ENCODE data around the gene RARA. TPM values are rescaled to one million over a fixed set of nuclear protein-coding genes. Genes with fewer than 3 reads are reported as not detected.

The RARA gene
- total and polyA plus RNA-seq, 2 of the 4 experiments (the other 2 are of a cell fraction) = 9.0 to 12.7 TPM

DNA sequence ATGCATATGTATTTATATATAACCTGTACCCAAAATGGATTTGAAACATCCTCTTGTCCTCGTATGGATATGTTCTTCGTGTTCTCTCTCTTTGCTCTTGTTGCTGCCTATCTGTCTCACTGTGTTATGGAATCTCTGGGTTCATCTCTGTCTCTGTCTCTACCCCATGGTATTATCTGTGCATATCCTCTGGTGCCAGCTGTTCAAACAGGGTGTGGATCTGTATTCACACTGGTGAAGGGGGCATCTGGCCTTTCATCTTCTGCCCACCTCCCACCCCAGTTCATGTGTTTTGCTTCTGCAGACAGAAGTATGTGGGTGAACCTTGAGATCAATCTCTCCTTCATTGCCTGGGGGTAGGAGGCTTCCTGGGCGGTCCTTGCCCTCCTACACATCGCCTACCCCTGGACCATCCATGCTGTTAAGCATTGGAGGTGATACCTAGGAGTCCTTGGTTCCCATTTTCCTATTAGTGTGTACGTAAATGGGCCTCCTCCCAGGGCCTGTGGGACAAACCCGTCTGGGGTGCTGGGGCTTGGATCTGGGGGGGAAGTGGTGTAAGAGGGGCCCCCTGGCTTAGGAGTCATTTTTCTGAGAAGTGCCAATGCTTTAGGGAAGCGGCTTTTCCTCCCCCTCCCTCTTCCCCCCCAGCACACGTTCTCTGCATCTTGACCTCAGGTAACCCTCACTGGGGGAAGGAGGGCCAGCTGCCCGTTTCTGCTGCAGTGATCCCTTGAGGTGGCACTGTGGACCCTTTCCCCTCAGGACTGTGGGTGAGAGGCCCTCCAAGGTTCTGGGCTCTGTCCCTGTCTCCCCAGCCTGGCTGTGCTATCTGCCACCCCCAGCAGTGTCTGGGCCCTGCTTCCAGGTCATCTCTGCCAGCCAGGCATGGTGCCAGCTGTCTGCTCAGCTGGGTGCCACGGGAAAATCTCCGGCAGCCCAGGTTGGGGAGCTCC is 21.1 kb downstream of the RARA start:
- H2BK120ac ChIP-seq (ENCODE audit: low read depth, low read length) = no peak overlapping the region
- no peak overlapping the region for H2BK5ac ChIP-seq (ENCODE audit: low read depth, low read length, poor library complexity, severe bottlenecking)
- no peak overlapping the region for H3K23ac ChIP-seq (ENCODE audit: low read depth, low read length)
- 0 out of 2 replicates have a peak overlapping the region, but pooled peaks have one; percentile 8 for H2AK5ac ChIP-seq (ENCODE audit: low read depth, low read length)
- DNase-seq = no peak
- H3K9ac ChIP-seq (ENCODE audit: low read depth, low read length) = peak overlapping the region; percentile 13; the same call in 1 of the 2 replicates
- peak overlapping the region; percentile 28; the same call in 1 of the 2 replicates for H3K4me2 ChIP-seq (ENCODE audit: low read depth, low read length)
- peaks cover 34% of the 10 kb centered on the region for H3K9me1 ChIP-seq (ENCODE audit: insufficient read depth, low read length)
- TF ChIP-seq RFX5 (IDR thresholded peaks at IDR 0.05; ENCODE audit: low read depth, low read length) (no peak), RAD21 (IDR thresholded peaks at IDR 0.05; ENCODE audit: low read length) (no peak), POLR2A (IDR thresholded peaks at IDR 0.05; ENCODE audit: low read depth, low read length) (no peak), MAFK (IDR thresholded peaks at IDR 0.05; ENCODE audit: low read depth, low read length) (no peak), SMC3 (IDR thresholded peaks at IDR 0.05; ENCODE audit: low read depth, low read length) (no peak), MXI1 (IDR thresholded peaks at IDR 0.05; ENCODE audit: borderline replicate concordance, low read depth, low read length) (no peak)
- TF ChIP-seq, protein P1, sequence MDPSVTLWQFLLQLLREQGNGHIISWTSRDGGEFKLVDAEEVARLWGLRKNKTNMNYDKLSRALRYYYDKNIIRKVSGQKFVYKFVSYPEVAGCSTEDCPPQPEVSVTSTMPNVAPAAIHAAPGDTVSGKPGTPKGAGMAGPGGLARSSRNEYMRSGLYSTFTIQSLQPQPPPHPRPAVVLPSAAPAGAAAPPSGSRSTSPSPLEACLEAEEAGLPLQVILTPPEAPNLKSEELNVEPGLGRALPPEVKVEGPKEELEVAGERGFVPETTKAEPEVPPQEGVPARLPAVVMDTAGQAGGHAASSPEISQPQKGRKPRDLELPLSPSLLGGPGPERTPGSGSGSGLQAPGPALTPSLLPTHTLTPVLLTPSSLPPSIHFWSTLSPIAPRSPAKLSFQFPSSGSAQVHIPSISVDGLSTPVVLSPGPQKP (IDR thresholded peaks at IDR 0.05; ENCODE audit: borderline replicate concordance, low read depth, low read length) = no peak
- peak overlapping the region; percentile 43; the same call in 1 of the 2 replicates for H4K91ac ChIP-seq (ENCODE audit: insufficient read depth, low read depth, low read length)
- H3K79me1 ChIP-seq (ENCODE audit: low read depth in 1 of 2, low read length in 2 of 2) = peaks cover 24 to 94% of the 10 kb centered on the region in 2 experiments
- no peak overlapping the region; a peak in 1 of 4 replicates for H4K8ac ChIP-seq (ENCODE audit: low read depth in 2 of 2, low read length in 2 of 2)
- H3K4ac ChIP-seq (ENCODE audit: low read depth, low read length) = no peak overlapping the region
- no peak overlapping the region for H3K4me3 ChIP-seq (ENCODE audit: insufficient read depth, low read depth, low read length)
- H3K27ac ChIP-seq (ENCODE audit: insufficient read depth, low read length) = no peak overlapping the region
- peak overlapping the region; percentile 15 for H2AFZ ChIP-seq (replicated peaks; ENCODE audit: low read length, poor library complexity)
- ChIA-PET POLR2A (ENCODE audit: unreplicated experiment) (no interaction called here), CTCF (interaction anchor here (0.9 kb wide), 1 partner anchor 45 kb away, joined by 3 read pairs; no protein-coding TSS in a partner anchor)
- H3K27me3 ChIP-seq (ENCODE audit: control insufficient read depth, insufficient read depth, low read length) = no peaks in the 10 kb centered on the region
- peaks cover 48% of the 10 kb centered on the region for H4K20me1 ChIP-seq (ENCODE audit: insufficient read depth, low read length)
- H2BK15ac ChIP-seq (ENCODE audit: low read depth, low read length) = no peak overlapping the region
- in situ Hi-C loops (cut with MboI; ENCODE audit: low sequenced_read_pairs) = no loop called here
- no peak overlapping the region; the same call in 1 of the 2 replicates for H4K5ac ChIP-seq (ENCODE audit: low read depth, low read length)
- no peak for ATAC-seq (ENCODE audit: low read depth)
- dilution Hi-C loops (cut with HindIII; ENCODE audit: low sequenced_read_pairs, unreplicated experiment) = no loop called here
- intact Hi-C loops (cut with micrococcal nuclease) = no loop called here
- no TSS peak for BruUV-seq (replicated peaks)
- H2BK20ac ChIP-seq (ENCODE audit: low read depth, low read length) = no peak overlapping the region
- no peak overlapping the region; the same call in 1 of the 2 replicates for H3K18ac ChIP-seq (ENCODE audit: low read depth, low read length)
- H3K36me3 ChIP-seq (ENCODE audit: control insufficient read depth, insufficient read depth, low read length) = peaks cover 4% of the 10 kb centered on the region
- no peaks in the 10 kb centered on the region for H3K9me3 ChIP-seq (ENCODE audit: control insufficient read depth, insufficient read depth, low read length)
- no peak overlapping the region for H3K56ac ChIP-seq (ENCODE audit: extremely low read depth, insufficient read depth, low read length)
- no peak overlapping the region for H2AK9ac ChIP-seq (replicated peaks; ENCODE audit: low read depth, low read length, poor library complexity)
- H3K14ac ChIP-seq (replicated peaks; ENCODE audit: low read depth, low read length) = no peak overlapping the region
- peaks cover 53% of the 10 kb centered on the region for H3K4me1 ChIP-seq (ENCODE audit: control insufficient read depth, insufficient read depth, low read length)
- WGBS, 2 experiments (ENCODE audit: extremely low coverage in 2 of 2, insufficient read length in 1 of 2) = no CpG with 5 or more reads among the region's 11 CpGs

Data from IMR-90 (cell line).